Metanephros (tissue), 1 donor: ENCODE data around the gene MAF. TPM values are rescaled to one million over a fixed set of nuclear protein-coding genes. Genes with fewer than 3 reads are reported as not detected.

ENCODE experiments used
- total RNA-seq: library from RNA; depleted of rRNA; stranded (reverse); fragments of >200 nt; gene quantifications from one replicate; pipeline ENCODE4 v1.2.3, GENCODE V29; 2014

MAF gene
- total RNA-seq, result 69.1 TPM

GRCh38 chr16:79600638-79601091, at the start of gene MAF:
Gene MAF (minus strand): TSS chr16:79600737. CDS start chr16:79599902, 835 bp downstream.

